KMS-11 (cell line): ENCODE results near the gene CDRT4.

Experiments
- H2AFZ ChIP-seq: fragments of 200-600 bp; sonication (generic); 2 replicates; pipeline ENCODE4 v1.6.1; 2016; ENCODE audit warnings: antibody characterized with exemption, mixed run types, low read depth
- H3K27ac ChIP-seq: fragments of 200-600 bp; sonication (generic); 2 replicates; pipeline ENCODE4 v1.6.1; 2016; ENCODE audit warnings: mild to moderate bottlenecking, mixed run types
- H3K27me3 ChIP-seq: fragments of 200-600 bp; sonication (generic); 2 replicates; pipeline ENCODE4 v1.6.1; 2017; ENCODE audit warnings: mild to moderate bottlenecking, low read depth, mixed run types, moderate library complexity; ENCODE audit not compliant: insufficient read depth
- H3K36me3 ChIP-seq: fragments of 200-600 bp; sonication (generic); 2 replicates; pipeline ENCODE4 v1.6.1; 2017; ENCODE audit warnings: mild to moderate bottlenecking, mixed run types; ENCODE audit not compliant: insufficient read depth
- H3K4me1 ChIP-seq: fragments of 200-600 bp; sonication (generic); 2 replicates; pipeline ENCODE4 v1.6.1; 2016; ENCODE audit warnings: mild to moderate bottlenecking, low read depth, mixed run types; ENCODE audit not compliant: poor library complexity, severe bottlenecking
- H3K4me2 ChIP-seq: fragments of 200-600 bp; sonication (generic); 2 replicates; pipeline ENCODE4 v1.7.0; 2016; ENCODE audit warnings: mild to moderate bottlenecking, mixed run types
- H3K4me3 ChIP-seq: fragments of 200-600 bp; sonication (generic); IDR thresholded peaks from 2 replicates; pipeline ENCODE4 v1.6.1; 2017; ENCODE audit warnings: low read depth, low read length, mixed read lengths; ENCODE audit not compliant: insufficient read depth
- H3K79me2 ChIP-seq: fragments of 200-600 bp; sonication (generic); 2 replicates; pipeline ENCODE4 v1.6.1; 2016; ENCODE audit warnings: low read depth, mixed run types; ENCODE audit not compliant: insufficient read depth
- H3K9ac ChIP-seq: fragments of 200-600 bp; sonication (generic); 2 replicates; pipeline ENCODE4 v1.6.1; 2016; ENCODE audit warnings: mild to moderate bottlenecking, mixed run types
- H4K20me1 ChIP-seq: fragments of 200-600 bp; sonication (generic); 2 replicates; pipeline ENCODE4 v1.6.1; 2016; ENCODE audit warnings: mild to moderate bottlenecking, mixed run types; ENCODE audit not compliant: insufficient read depth
- CTCF ChIP-seq: fragments of 200-600 bp; sonication (generic); conservative IDR thresholded peaks from 2 replicates; pipeline ENCODE4 v1.6.1; 2017; ENCODE audit warnings: low read depth, mild to moderate bottlenecking, antibody characterized with exemption, low read length, moderate library complexity, mixed read lengths

CDRT4 gene

GRCh38 chr17:15498107-15498506, 30.7 kb upstream of the CDRT4 start:
- H3K4me2 ChIP-seq, result no peak overlapping the region
- H3K79me2 ChIP-seq, result no peaks in the 10 kb centered on the region
- no peak overlapping the region for H3K9ac ChIP-seq
- no peak for TF ChIP-seq CTCF
- no peak overlapping the region for H3K27ac ChIP-seq
- no peaks in the 10 kb centered on the region for H4K20me1 ChIP-seq
- no peaks in the 10 kb centered on the region for H3K36me3 ChIP-seq
- H3K27me3 ChIP-seq, result no peaks in the 10 kb centered on the region
- no peak overlapping the region for H3K4me3 ChIP-seq
- no peak overlapping the region for H2AFZ ChIP-seq
- no peaks in the 10 kb centered on the region for H3K4me1 ChIP-seq

GRCh38 chr17:15496735-15497670, 29.6 kb upstream of the CDRT4 start:
- no peak overlapping the region for H3K9ac ChIP-seq
- no peaks in the 10 kb centered on the region for H4K20me1 ChIP-seq
- no peaks in the 10 kb centered on the region for H3K79me2 ChIP-seq
- no peak overlapping the region for H2AFZ ChIP-seq
- TF ChIP-seq CTCF, result no peak
- no peak overlapping the region for H3K4me2 ChIP-seq
- H3K27ac ChIP-seq, result no peak overlapping the region
- no peaks in the 10 kb centered on the region for H3K27me3 ChIP-seq
- no peaks in the 10 kb centered on the region for H3K4me1 ChIP-seq
- no peak overlapping the region for H3K4me3 ChIP-seq
- no peaks in the 10 kb centered on the region for H3K36me3 ChIP-seq

DNA sequence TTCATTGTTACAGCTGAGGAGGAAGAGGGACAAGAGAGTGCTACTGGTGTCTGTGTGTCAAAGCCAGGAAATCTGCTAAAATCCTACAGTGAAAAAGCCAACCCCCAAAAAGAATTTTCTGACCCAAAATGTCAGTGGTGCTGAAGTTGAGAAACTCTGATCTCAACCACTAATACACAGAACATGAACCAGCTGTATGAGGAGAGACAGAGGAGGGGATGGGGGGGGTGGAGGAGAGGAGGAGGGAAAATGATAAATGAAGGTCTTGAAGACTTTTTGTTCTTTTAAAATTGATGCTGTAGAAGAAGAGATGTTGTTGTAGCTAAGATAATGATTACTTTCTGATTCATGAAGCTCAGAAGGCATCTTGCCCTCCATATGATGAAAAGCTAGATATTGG, 27.4 kb upstream of the CDRT4 start:
- H3K27me3 ChIP-seq, result no peaks in the 10 kb centered on the region
- no peak overlapping the region for H3K9ac ChIP-seq
- no peaks in the 10 kb centered on the region for H3K79me2 ChIP-seq
- H3K4me1 ChIP-seq, result no peaks in the 10 kb centered on the region
- no peak overlapping the region for H3K27ac ChIP-seq
- no peak overlapping the region for H3K4me3 ChIP-seq
- H4K20me1 ChIP-seq, result no peaks in the 10 kb centered on the region
- H3K36me3 ChIP-seq, result no peaks in the 10 kb centered on the region
- TF ChIP-seq CTCF, result no peak
- no peak overlapping the region for H2AFZ ChIP-seq
- no peak overlapping the region for H3K4me2 ChIP-seq

DNA sequence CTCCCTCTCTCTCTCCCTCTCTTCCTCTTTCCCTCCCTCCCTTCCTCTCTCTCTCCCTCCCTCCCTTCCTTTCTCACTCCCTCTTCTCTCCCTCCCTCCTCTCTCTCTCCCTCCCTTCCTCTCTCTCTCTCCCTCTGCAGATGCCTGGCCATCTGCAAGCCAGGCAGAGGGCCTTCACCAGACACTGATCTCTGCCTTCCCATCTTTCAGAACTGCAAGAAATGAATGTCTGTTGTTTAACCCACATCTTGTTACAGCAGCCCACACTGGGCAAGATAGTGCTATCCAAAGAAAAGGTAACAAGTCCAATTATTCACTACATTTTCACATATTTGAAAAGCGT, 26.2 kb upstream of the CDRT4 start:
- Histone ChIP-seq H4K20me1 (no peaks in the 10 kb centered on the region), H2AFZ (no peak overlapping the region), H3K36me3 (no peaks in the 10 kb centered on the region), H3K27me3 (no peaks in the 10 kb centered on the region), H3K79me2 (no peaks in the 10 kb centered on the region), H3K27ac (no peak overlapping the region), H3K4me2 (no peak overlapping the region), H3K4me1 (no peaks in the 10 kb centered on the region), H3K4me3 (no peak overlapping the region), H3K9ac (no peak overlapping the region)
- TF ChIP-seq CTCF, result no peak
